GM18951 (cell line): ENCODE data around the gene MRPL33.

Experiments
- POLR2A ChIP-seq: IDR thresholded peaks from 4 replicates; pipeline ENCODE4 v1.6.1; 2011; ENCODE audit warnings: mild to moderate bottlenecking; ENCODE audit not compliant: insufficient read length, insufficient read depth; ENCODE audit errors: extremely low read depth
- in situ Hi-C: fragments of 300-500 bp; cut with MboI; formaldehyde crosslinking; loops from one replicate; pipeline ENCODE4 v1.12.0; 2022; ENCODE audit warnings: low sequenced_read_pairs, mixed read lengths, inconsistent platforms; ENCODE audit not compliant: unreplicated experiment

MRPL33 gene

GRCh38 chr2:27811768-27812167 lies 40.2 kb downstream of the MRPL33 start:
- in situ Hi-C loops: no loop called here

GRCh38 chr2:27814758-27815157 lies 43.2 kb downstream of the MRPL33 start:
- in situ Hi-C loops: no loop called here
- TF ChIP-seq POLR2A: no peak

More at GRCh38 chr2:27811768-27812167, 40.2 kb downstream of the MRPL33 start:
- no peak for TF ChIP-seq POLR2A

- in situ Hi-C loops: no loop called here
- no peak for TF ChIP-seq POLR2A
These were observed 44.4 kb downstream of the MRPL33 start for GRCh38 chr2:27815860-27816438.

- no peak for TF ChIP-seq POLR2A
- in situ Hi-C loops: no loop called here
These were observed 50.5 kb downstream of the MRPL33 start for GRCh38 chr2:27822049-27822448.

GRCh38 chr2:27823135-27823534 lies 51.6 kb downstream of the MRPL33 start:
- in situ Hi-C loops: no loop called here
- TF ChIP-seq POLR2A: no peak

GRCh38 chr2:27823569-27823968 lies 52.0 kb downstream of the MRPL33 start:
- TF ChIP-seq POLR2A: no peak
- in situ Hi-C loops: no loop called here

- in situ Hi-C loops: no loop called here
- TF ChIP-seq POLR2A: no peak
These were observed 52.9 kb downstream of the MRPL33 start for GRCh38 chr2:27824401-27824800.

- in situ Hi-C loops: no loop called here
- TF ChIP-seq POLR2A: no peak
These were observed 56.8 kb downstream of the MRPL33 start for GRCh38 chr2:27828305-27828704.
